Measurements from ENCODE around the gene ROR2. TPM values are rescaled to one million over a fixed set of nuclear protein-coding genes. Genes with fewer than 3 reads are reported as not detected.
"Not testable (repeated sequence)": the region's sequence is repeated elsewhere in the genome, so short reads cannot be mapped to it uniquely, and the experiment has no call there.

The ROR2 gene
- total and polyA plus RNA-seq, 2 donors (not counting 3 experiments of a cell fraction or from before 2014, with no cell fraction given): not detected

DNA sequence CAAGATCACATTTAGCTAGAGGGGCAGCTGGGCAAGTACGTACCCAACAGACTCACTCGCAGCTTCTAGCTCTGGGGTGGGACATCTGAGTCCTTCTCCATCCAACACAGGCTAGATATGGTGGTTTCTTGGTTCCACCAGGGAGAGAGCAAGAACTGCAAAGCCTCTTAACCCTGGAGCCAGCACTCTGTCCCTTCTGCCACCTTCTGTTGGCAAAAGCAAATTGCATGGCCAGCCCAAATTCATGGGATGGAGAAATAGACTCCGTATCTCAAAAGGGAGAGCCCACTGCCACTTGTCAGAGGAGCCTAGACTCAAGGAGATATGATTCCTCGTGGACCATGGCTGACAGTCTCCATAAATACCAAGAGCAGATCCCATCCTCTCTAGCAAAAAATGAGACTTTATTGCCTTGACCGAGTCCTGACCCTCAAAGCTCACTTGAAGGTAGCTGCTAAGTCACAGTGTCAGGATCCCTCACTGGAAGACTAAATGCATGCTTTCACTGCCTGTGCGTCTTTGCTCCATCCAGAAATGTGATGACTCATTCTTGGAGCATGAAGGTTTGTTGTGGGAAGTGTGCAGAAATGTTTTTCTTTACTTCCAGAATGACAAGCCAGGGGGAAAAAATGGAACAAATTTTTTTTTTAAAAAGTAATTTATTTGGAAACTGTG lies 28.8 kb upstream of the ROR2 start:
- no peak for FAIRE-seq
- dilution Hi-C loops (cut with MboI; ENCODE audit: extremely low pct_ligation_motif_present, low sequenced_read_pairs) (no loop called here), intact Hi-C loops (cut with micrococcal nuclease) (no loop called here)
- no peaks in the 10 kb centered on the region for H3K4me1 ChIP-seq (ENCODE audit: control insufficient read depth, extremely low read depth, insufficient read depth, low read length)
- TF ChIP-seq POLR2A (IDR thresholded peaks at IDR 0.05; ENCODE audit: low read depth, low read length) (no peak), FOS (IDR thresholded peaks at IDR 0.05; ENCODE audit: borderline replicate concordance, insufficient read depth, low read length) (peak; percentile 29), JUN (IDR thresholded peaks at IDR 0.05; ENCODE audit: borderline replicate concordance, insufficient read depth, insufficient read length, low read depth) (no peak), POLR2AphosphoS5 (IDR thresholded peaks at IDR 0.05; ENCODE audit: insufficient read depth, low read depth, low read length) (no peak)
- TF ChIP-seq, protein P1, sequence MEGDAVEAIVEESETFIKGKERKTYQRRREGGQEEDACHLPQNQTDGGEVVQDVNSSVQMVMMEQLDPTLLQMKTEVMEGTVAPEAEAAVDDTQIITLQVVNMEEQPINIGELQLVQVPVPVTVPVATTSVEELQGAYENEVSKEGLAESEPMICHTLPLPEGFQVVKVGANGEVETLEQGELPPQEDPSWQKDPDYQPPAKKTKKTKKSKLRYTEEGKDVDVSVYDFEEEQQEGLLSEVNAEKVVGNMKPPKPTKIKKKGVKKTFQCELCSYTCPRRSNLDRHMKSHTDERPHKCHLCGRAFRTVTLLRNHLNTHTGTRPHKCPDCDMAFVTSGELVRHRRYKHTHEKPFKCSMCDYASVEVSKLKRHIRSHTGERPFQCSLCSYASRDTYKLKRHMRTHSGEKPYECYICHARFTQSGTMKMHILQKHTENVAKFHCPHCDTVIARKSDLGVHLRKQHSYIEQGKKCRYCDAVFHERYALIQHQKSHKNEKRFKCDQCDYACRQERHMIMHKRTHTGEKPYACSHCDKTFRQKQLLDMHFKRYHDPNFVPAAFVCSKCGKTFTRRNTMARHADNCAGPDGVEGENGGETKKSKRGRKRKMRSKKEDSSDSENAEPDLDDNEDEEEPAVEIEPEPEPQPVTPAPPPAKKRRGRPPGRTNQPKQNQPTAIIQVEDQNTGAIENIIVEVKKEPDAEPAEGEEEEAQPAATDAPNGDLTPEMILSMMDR (IDR thresholded peaks at IDR 0.05; ENCODE audit: extremely low read depth in 1 of 2, insufficient read depth in 1 of 2, low read depth in 1 of 2, low read length in 2 of 2): peak; percentile 3 to 6
- peak; percentile 5 for DNase-seq (ENCODE audit: low read depth, low spot score)
- ChIA-PET POLR2A (no interaction called here), CTCF (no interaction called here)
- H4K20me1 ChIP-seq (replicated peaks; ENCODE audit: control insufficient read depth, extremely low read depth, insufficient read depth, low read length): no peaks in the 10 kb centered on the region
- BruUV-seq (replicated peaks): no TSS peak
- H3K27me3 ChIP-seq (ENCODE audit: control insufficient read depth in 2 of 2, insufficient read depth in 2 of 2, low read length in 2 of 2): no peaks in the 10 kb centered on the region
- no peak overlapping the region for H3K4me3 ChIP-seq (replicated peaks in 1 of 3; ENCODE audit: insufficient read depth in 1 of 3, low read depth in 1 of 3, low read length in 3 of 3)
- H3K4me2 ChIP-seq (ENCODE audit: insufficient read depth, low read length): no peak overlapping the region
- no peaks in the 10 kb centered on the region for H3K36me3 ChIP-seq (ENCODE audit: control insufficient read depth in 2 of 2, extremely low read depth in 1 of 2, insufficient read depth in 2 of 2, low read length in 2 of 2)
- H3K9me3 ChIP-seq (replicated peaks; ENCODE audit: control insufficient read depth, insufficient read depth, low read length): no peaks in the 10 kb centered on the region
- H3K9me1 ChIP-seq (replicated peaks; ENCODE audit: control insufficient read depth, extremely low read depth, insufficient read depth, low read length): no peaks in the 10 kb centered on the region
- no peaks in the 10 kb centered on the region for H3K79me2 ChIP-seq (ENCODE audit: control insufficient read depth, insufficient read depth, low read length)
- H3K9ac ChIP-seq (replicated peaks; ENCODE audit: extremely low read depth, insufficient read depth, low read length): no peak overlapping the region
- H2AFZ ChIP-seq (ENCODE audit: low read depth, low read length): no peak overlapping the region
- no peak overlapping the region for H3K27ac ChIP-seq (ENCODE audit: insufficient read depth, low read depth, low read length)

DNA sequence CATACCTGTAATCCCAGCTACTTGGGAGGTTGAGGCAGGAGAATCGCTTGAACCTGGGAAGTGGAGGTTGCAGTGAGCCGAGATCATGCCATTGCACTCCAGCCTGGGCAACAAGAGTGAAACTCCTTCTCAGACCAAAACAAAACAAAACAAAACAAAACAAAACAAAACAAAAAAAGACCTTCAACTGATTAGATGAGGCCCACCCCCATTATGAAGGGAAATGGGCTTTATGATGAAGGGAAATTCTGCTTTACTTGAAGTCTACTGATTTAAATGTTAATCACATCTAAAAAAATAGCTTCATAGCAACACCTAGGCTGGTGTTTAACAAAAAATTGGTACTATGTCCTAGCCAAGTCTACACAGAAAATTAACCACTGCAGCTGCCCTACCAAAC lies 25.2 kb upstream of the ROR2 start:
- H4K20me1 ChIP-seq (replicated peaks; ENCODE audit: control insufficient read depth, extremely low read depth, insufficient read depth, low read length); H3K27ac ChIP-seq (ENCODE audit: insufficient read depth, low read depth, low read length); H3K9me3 ChIP-seq (replicated peaks; ENCODE audit: control insufficient read depth, insufficient read depth, low read length); CTCF ChIA-PET; H3K4me3 ChIP-seq (replicated peaks in 1 of 3; ENCODE audit: insufficient read depth in 1 of 3, low read depth in 1 of 3, low read length in 3 of 3); H2AFZ ChIP-seq (ENCODE audit: low read depth, low read length); H3K4me2 ChIP-seq (ENCODE audit: insufficient read depth, low read length); dilution Hi-C loops (cut with MboI; ENCODE audit: extremely low pct_ligation_motif_present, low sequenced_read_pairs); H3K9ac ChIP-seq (replicated peaks; ENCODE audit: extremely low read depth, insufficient read depth, low read length); intact Hi-C loops (cut with micrococcal nuclease); DNase-seq (ENCODE audit: low read depth, low spot score); BruUV-seq (replicated peaks); H3K79me2 ChIP-seq (ENCODE audit: control insufficient read depth, insufficient read depth, low read length); H3K36me3 ChIP-seq (ENCODE audit: control insufficient read depth in 2 of 2, extremely low read depth in 1 of 2, insufficient read depth in 2 of 2, low read length in 2 of 2); H3K27me3 ChIP-seq (ENCODE audit: control insufficient read depth in 2 of 2, insufficient read depth in 2 of 2, low read length in 2 of 2); H3K9me1 ChIP-seq (replicated peaks; ENCODE audit: control insufficient read depth, extremely low read depth, insufficient read depth, low read length); H3K4me1 ChIP-seq (ENCODE audit: control insufficient read depth, extremely low read depth, insufficient read depth, low read length); POLR2A ChIA-PET; FAIRE-seq: not testable (repeated sequence)

Data from endothelial cell of umbilical vein (primary cell).